HFFc6 (cell line): ENCODE measurements around the gene MATN3. TPM values are rescaled to one million over a fixed set of nuclear protein-coding genes. Genes with fewer than 3 reads are reported as not detected.

Source experiments
- DNase-seq: peaks from one replicate; pipeline ENCODE4 v3.0.0-alpha.2; 2018
- H3K27ac Mint-ChIP-seq: 2 replicates; pipeline ENCODE4 v1.8.0; 2020; ENCODE audit warnings: mild to moderate bottlenecking, mixed read lengths
- H3K27me3 Mint-ChIP-seq: 2 replicates; pipeline ENCODE4 v1.8.0; 2021; ENCODE audit warnings: mild to moderate bottlenecking, moderate library complexity, mixed read lengths; ENCODE audit not compliant: insufficient read depth
- H3K36me3 Mint-ChIP-seq: 2 replicates; pipeline ENCODE4 v1.8.0; 2021; ENCODE audit warnings: low read depth, mixed read lengths
- H3K4me1 Mint-ChIP-seq: 2 replicates; pipeline ENCODE4 v1.8.0; 2020; ENCODE audit warnings: low read depth, mixed read lengths
- H3K4me3 Mint-ChIP-seq: 2 replicates; pipeline ENCODE4 v1.8.0; 2020; ENCODE audit warnings: mild to moderate bottlenecking, moderate library complexity, mixed read lengths
- H3K9me3 Mint-ChIP-seq: 2 replicates; pipeline ENCODE4 v1.8.0; 2020; ENCODE audit warnings: mild to moderate bottlenecking, mixed read lengths
- CTCF ChIP-seq: fragments of 200-600 bp; sonication (generic); IDR thresholded peaks from 2 replicates; pipeline ENCODE4 v1.5.0; 2021; ENCODE audit warnings: antibody characterized with exemption, mild to moderate bottlenecking
- total RNA-seq, 6 experiments: library from RNA; stranded (reverse); fragmentation: NEBNext Ultra II Directional; extraction: Animal tissue kit (Norgen Biotek cat#: 25700); gene quantifications; 2 replicates in 1 of 6; 3 replicates in 5 of 6; pipeline ENCODE4 v1.2.3, GENCODE V29; 2021

The MATN3 gene
- total RNA-seq, 6 experiments from 2014 or later = 0.69 to 1.5 (median 1.2) TPM

- Mint-ChIP-seq H3K4me1 (no peaks in the 10 kb centered on the region; the same call in 1 of the 2 replicates), H3K27ac (no peak overlapping the region), H3K27me3 (no peaks in the 10 kb centered on the region; the same call in 1 of the 2 replicates), H3K36me3 (peaks cover 6% of the 10 kb centered on the region; the same call in 1 of the 2 replicates), H3K4me3 (no peak overlapping the region), H3K9me3 (no peaks in the 10 kb centered on the region)
- no peak for DNase-seq
- no peak for TF ChIP-seq CTCF
These were observed 40.8 kb downstream of the MATN3 start for GRCh38 chr2:19971691-19972090.

DNA sequence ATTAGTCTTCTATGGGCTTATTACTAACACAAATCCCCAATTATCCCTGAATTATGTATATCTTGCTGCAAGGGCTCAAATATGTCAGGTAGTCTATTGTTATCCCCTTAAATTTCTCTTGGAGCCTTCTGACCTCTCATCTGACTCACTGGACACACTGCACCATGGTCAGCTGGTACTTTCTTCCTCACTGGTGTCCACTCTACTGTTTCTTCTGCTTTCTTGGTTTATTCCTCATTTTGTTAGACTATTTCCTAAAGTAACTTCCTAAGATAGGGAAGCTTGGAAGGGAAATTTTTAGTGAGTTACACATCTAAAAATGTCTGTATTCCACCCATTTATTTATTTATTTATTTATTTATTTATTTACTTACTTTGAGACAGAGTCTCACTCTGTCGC, 49.1 kb downstream of the MATN3 start:
- H3K27ac Mint-ChIP-seq = no peak overlapping the region
- H3K9me3 Mint-ChIP-seq = no peaks in the 10 kb centered on the region
- H3K36me3 Mint-ChIP-seq = no peaks in the 10 kb centered on the region; the same call in 1 of the 2 replicates
- TF ChIP-seq CTCF = no peak
- H3K27me3 Mint-ChIP-seq = no peaks in the 10 kb centered on the region
- H3K4me3 Mint-ChIP-seq = no peak overlapping the region
- no peak for DNase-seq
- H3K4me1 Mint-ChIP-seq = no peaks in the 10 kb centered on the region

DNA sequence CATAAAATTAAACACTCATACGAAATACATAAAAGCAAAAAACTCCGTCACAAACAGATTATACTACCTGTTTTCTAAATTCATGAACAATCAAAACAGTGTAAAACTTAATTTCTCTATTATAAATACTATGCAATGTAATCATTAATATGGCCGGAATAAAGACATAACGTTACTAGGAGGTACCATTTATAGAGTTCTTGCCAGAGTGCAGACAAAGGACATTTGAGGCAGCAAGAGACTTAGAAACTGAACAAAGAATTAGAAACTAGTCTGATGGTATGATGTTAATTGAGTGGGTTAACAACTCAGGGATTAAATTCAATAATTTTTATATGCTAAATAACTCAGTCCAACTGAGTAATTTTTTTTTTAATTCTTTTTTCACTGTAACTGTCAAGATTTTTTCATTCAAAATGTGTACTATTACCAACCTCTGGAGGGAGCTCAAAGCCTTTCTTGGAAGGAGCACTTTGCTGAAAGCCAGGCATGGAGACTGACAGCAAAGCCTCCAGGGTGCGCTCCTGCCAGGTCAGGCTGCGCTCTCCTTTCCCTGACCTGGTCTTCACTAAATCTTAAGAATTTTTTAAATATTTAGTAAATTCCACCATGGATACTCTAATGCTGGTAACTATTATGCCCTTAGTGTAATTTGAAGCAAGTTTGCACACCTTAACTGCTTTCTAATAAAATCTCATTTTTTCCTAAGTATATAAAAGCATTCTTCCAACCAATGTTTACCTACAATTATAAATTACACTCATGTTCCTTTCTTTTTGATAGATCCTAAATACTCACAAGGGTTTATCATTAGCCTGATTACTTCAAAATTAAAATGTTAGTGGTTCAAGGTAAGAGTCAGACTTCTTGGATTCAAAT, 56.7 kb downstream of the MATN3 start:
- TF ChIP-seq CTCF = peak; percentile 94
- no peak overlapping the region for H3K27ac Mint-ChIP-seq

DNA sequence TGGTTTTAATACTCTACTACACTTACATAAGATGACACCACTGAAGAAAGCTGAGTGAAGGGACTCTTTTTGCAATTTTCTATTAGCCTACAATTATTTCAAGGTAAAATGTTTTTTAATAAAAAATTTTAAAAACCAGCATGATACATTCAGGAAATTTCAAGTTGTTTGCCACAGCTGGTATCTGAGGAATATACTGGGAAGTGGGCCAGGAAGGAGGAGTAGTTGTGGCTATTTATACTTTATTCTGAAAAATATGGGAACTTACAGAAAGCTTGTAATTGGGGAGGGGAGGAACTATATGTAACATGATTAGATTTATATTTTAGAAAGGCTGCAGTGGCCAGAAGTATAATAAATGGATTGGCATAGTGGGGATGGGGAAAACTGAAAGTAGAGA, 63.4 kb downstream of the MATN3 start:
- H3K27ac Mint-ChIP-seq = no peak overlapping the region
- peak; percentile 25 for DNase-seq
- H3K4me1 Mint-ChIP-seq = peaks cover 21% of the 10 kb centered on the region
- no peak for TF ChIP-seq CTCF
- no peak overlapping the region for H3K4me3 Mint-ChIP-seq
- no peaks in the 10 kb centered on the region for H3K36me3 Mint-ChIP-seq
- no peaks in the 10 kb centered on the region for H3K9me3 Mint-ChIP-seq
- H3K27me3 Mint-ChIP-seq = no peaks in the 10 kb centered on the region

More for the DNA sequence above, 56.7 kb downstream of the MATN3 start:
- Mint-ChIP-seq H3K9me3 (no peaks in the 10 kb centered on the region), H3K4me1 (no peaks in the 10 kb centered on the region), H3K36me3 (no peaks in the 10 kb centered on the region; the same call in 1 of the 2 replicates), H3K4me3 (no peak overlapping the region), H3K27me3 (no peaks in the 10 kb centered on the region)
- peak; percentile 71 for DNase-seq

GRCh38 chr2:19947184-19947940, 65.1 kb downstream of the MATN3 start:
- Mint-ChIP-seq H3K27me3 (no peaks in the 10 kb centered on the region), H3K4me1 (peaks cover 21% of the 10 kb centered on the region), H3K27ac (no peak overlapping the region), H3K36me3 (no peaks in the 10 kb centered on the region), H3K4me3 (no peak overlapping the region), H3K9me3 (no peaks in the 10 kb centered on the region)
- DNase-seq = no peak
- TF ChIP-seq CTCF = no peak
